GM19025 (cell line): ENCODE measurements around the gene HHLA2.
"Not testable (repeated sequence)": the region's sequence is repeated elsewhere in the genome, so short reads cannot be mapped to it uniquely, and the experiment has no call there.

Source experiments
- ATAC-seq: cut with Tn5 transposase; IDR thresholded peaks from one replicate; pipeline ENCODE4 v1.9.1; 2021; ENCODE audit warnings: mild to moderate bottlenecking, low read depth, moderate library complexity; ENCODE audit not compliant: unreplicated experiment

The HHLA2 gene

GRCh38 chr3:108296239-108296638 is at the start of gene HHLA2:
Gene HHLA2 (plus strand): TSS chr3:108296548. CDS start chr3:108351814, 55,266 bp downstream.
- ATAC-seq = peak; percentile 34

DNA sequence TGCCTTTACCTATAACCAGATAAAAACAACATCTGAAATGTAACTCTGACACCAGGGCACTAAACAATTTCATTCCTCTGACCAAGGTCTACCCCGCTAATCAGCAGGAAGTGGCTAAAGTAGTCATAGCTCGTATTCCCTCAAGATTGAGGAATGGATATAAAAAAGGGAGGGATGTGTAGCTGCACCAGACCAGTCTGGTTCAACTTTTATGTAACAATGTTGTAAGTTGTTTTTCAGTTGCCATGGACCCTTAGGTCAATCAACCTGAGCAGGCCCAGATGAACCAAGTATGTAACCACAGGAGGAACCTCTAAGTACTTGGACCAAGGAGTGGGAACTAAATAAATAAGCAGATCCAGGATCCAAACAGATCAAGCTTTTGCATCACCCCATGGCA is 45.7 kb upstream of the HHLA2 start:
- no peak for ATAC-seq

DNA sequence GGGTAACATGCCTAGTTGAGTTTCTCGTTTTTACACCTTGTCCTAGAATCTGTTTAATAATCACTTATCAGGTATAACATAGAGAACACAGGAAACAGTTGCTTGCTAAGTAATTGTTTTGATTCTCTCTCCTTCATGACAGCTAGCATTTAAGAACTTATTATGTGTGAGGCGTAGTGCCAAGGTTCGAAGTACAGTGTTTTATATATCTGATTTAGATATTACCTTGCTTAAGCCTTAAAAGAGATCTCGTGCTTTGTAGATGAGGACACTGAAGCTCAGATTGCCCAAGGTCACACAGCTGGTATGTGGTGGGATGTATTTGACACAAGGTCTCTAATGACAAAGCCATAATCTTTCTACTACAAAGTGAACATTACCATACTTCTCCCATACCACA is 45.1 kb upstream of the HHLA2 start:
- ATAC-seq = no peak

GRCh38 chr3:108251844-108252243 is 44.5 kb upstream of the HHLA2 start:
- ATAC-seq = no peak

DNA sequence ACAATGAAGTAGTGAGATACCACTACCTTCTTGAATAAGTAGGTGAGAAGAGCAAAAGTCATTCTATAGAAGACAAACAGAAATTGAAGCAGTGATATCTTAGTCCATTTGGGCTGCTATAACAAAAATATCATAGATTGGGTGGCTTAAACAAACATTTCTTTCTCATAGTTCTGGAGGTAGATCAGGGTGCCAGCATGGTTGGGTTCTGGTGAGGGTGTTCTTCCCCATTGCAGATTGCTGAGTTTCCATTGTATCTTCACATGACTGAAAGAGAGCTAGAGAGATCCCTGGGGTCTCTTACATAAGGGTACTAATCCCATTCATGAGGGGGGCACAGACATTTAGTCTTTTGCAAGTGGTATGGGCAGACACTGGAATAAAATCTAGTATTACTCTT is 41.2 kb upstream of the HHLA2 start:
- ATAC-seq = no peak

DNA sequence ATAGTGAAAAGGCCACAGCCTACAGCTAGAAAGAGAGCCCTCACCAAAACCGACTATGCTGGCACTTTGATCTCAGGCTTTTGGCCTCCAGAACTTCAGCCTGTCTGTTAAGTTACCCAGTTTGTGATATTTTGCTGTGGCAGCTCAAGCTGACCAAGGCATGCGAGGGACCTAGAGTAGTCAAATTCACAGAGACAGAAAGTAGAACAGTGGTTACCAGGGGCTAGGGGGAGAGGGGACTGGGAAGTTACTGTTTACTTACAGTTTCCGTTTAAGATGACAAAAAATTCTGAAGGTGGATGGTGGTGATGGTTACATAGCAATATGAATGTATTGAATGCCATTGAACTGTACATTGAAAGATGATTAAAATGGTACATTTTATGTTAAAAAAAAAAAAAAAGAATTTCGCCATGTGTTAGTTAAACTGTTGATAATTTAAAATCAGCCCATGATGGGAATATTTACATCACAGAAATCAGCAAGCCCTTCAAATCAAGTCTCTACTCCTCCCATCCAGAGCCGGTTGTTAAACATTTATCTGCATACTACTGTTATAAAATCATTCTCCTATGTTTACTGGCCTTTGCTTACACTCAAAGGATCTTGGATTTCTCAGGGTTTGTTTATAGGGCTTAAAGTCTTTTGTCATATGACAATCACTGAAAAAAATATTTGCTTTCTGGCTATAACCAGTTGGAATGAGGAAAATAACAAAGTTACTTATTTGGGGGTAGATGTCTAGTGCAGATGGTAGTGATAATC is 31.6 kb upstream of the HHLA2 start:
- peak; percentile 74 for ATAC-seq

- ATAC-seq = not testable (repeated sequence)
Measured at GRCh38 chr3:108268235-108268634, 28.1 kb upstream of the HHLA2 start.

GRCh38 chr3:108271626-108272025 is 24.7 kb upstream of the HHLA2 start:
- ATAC-seq = no peak

- not testable (repeated sequence) for ATAC-seq
Measured at GRCh38 chr3:108279066-108279465, 17.3 kb upstream of the HHLA2 start.

GRCh38 chr3:108280476-108280875 is 15.9 kb upstream of the HHLA2 start:
- ATAC-seq = no peak

DNA sequence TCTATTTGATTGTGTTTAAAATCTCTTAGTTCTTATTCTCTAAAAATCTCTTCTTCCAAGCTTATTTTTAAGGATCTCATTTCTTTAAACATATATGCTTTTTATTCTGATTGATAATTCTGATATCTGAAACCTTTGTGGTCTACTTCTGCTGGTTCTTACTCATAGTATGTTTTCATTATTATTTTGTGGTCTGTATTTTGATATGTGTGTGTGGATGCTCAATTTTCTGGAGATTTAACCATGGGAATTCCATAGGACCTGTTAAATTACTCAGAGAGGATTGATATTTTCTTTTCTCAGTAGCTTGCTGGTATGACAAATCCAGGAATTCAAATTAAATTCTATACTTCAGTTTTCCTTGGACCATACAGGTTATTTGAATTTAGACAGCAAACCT is 14.7 kb upstream of the HHLA2 start:
- ATAC-seq = no peak

DNA sequence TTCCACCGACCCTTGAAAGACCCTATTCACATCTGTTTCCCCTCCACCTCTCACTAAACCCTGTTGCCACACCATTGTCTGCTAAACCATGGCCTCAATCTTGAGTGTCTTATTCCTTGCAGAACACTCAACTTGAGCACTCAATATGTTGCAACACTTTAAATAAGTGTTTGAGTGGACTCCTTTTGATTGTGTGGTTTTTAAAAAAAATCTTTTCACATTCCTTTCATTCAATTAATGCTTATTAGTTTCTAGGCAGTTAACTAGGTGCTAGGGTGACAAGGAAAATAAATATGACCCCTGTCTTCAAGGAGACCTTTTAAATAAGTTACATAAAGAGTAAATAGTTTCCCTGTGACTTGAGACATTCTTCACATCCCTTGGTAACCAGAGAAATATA is 13.3 kb upstream of the HHLA2 start:
- ATAC-seq = no peak

GRCh38 chr3:108283989-108284388 is 12.4 kb upstream of the HHLA2 start:
- ATAC-seq = no peak

GRCh38 chr3:108285176-108285575 is 11.2 kb upstream of the HHLA2 start:
- no peak for ATAC-seq

DNA sequence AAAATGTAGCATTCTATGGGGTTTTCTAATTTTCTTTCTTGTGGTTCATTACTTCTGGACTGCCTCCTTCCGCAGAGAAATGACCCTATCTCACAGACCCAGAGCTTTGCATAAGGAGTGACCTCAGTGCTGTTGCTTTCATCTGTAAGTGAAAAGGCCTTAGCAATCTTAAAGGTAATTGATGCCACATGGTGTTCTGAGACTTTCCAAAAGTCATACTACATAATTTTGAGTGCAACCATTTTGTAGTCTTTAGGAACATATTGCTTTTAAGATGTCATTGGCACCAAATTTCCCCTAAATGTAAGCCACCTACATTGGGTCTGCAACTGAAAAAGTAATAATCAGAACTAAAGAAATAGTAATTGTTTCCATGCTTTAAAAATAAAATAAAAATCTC is 9.2 kb upstream of the HHLA2 start:
- ATAC-seq = peak; percentile 58

DNA sequence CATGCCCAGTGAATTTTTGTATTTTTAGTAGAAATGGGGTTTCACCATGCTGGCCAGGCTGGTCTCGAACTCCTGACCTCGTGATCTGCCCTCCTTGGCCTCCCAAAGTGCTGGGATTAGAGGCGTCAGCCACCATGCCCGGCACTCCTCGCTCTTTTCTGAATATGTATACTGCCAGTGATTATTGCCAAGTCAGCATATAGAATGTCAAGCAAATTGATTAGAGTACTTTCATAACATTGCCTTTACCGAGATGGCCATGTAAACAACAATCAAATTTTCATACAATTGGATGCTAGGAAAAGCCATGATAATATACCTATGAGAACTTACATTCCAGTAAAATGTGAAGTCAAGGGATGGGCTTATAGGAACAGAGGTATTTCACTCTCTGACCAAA is 8.2 kb upstream of the HHLA2 start:
- not testable (repeated sequence) for ATAC-seq

DNA sequence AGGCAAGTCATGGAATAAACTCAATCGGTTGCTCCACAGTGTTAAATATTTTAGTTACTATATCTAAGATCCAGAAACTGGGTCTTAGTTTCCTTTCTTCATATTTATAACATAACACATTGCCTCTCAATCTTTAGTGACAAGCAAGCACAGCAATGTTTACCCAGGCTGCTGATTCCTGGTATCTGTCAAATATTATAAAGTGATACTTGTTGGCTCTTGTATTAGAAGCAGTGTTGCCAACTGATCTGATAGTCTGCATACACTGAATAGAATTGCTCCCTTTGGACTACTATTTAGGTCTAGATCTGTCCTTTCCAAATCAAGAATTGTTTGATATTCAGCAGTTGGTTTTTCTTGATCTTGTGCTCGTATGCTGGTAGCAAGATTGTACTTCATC is 7.2 kb upstream of the HHLA2 start:
- ATAC-seq = no peak

GRCh38 chr3:108292450-108292849 is 3.9 kb upstream of the HHLA2 start:
- no peak for ATAC-seq

DNA sequence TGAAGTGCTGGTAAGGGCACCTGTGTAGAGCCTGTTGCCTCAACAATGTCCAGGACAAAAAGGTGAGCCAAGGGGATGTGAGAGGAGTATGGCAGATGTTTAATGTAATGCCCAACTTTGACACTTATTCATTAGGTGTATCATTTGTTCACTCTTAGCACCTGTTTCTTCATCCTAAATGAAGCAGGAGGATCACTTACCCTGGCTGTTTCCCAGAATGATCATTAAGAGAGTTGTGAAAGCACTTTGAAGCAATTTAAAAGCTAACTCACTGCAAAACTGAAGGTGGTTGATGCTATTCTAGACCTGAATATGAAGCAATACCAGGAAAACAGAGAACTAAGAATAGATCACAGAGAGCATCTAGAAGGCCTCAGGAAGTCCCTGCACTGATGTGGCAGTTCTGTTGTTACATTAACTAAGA is 3.4 kb upstream of the HHLA2 start:
- ATAC-seq = peak; percentile 73

DNA sequence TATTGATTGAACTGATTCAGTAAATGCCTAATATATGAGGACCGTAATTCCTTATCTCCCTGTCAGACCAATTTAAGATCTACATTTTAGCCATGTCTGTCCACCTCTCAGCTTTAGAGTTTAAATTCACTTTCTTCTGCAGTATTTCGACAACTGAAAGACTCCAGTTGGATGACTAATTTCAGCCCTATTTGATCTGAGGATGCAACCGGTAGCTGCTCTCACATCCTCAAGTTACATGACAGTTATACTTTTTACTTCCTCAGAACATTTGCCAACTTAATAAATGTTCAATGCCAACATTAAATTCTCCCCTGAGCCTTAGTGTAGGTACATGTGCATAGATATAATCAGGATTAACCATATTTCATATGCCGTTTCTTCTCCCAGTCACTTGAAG is 2.5 kb upstream of the HHLA2 start:
- no peak for ATAC-seq

- ATAC-seq = no peak
Measured at GRCh38 chr3:108295421-108296175, 750 bp upstream of the HHLA2 start.

- no peak for ATAC-seq
Measured at GRCh38 chr3:108297647-108298046, 1.3 kb downstream of the HHLA2 start.
